K562 (cell line): ENCODE measurements around the gene IL24. TPM values are rescaled to one million over a fixed set of nuclear protein-coding genes. Genes with fewer than 3 reads are reported as not detected.
A peak's percentile ranks its signal among the peaks of the same experiment; 100 is the strongest.

ENCODE experiments used
- BCOR ChIP-seq: fragments of 450-650 bp; IDR thresholded peaks from 2 replicates; pipeline ENCODE4 v1.6.1; 2016
- CBX3 ChIP-seq, 2 experiments: IDR thresholded peaks; 1 replicate in 1 of 2; 2 replicates in 1 of 2; pipeline ENCODE4 v1.6.1; 2012; ENCODE audit warnings: inconsistent platforms in 2 of 2, low read length in 2 of 2, borderline replicate concordance in 1 of 2, control low read depth in 1 of 2
- CREB3 ChIP-seq: fragments of 450-650 bp; conservative IDR thresholded peaks from 2 replicates; pipeline ENCODE4 v1.6.1; 2016; ENCODE audit warnings: missing genetic modification characterization, low read depth, mild to moderate bottlenecking, missing compliant biosample characterization, moderate library complexity
- CREB5 ChIP-seq: fragments of 250-450 bp; sonication (Bioruptor Pico); IDR thresholded peaks from 2 replicates; pipeline ENCODE4 v1.5.0; 2020; ENCODE audit warnings: mild to moderate bottlenecking
- CTCFL ChIP-seq: IDR thresholded peaks from 2 replicates; pipeline ENCODE4 v1.6.1; 2011; ENCODE audit warnings: borderline replicate concordance, low read depth, mild to moderate bottlenecking, moderate library complexity, low read length; ENCODE audit not compliant: insufficient read depth, poor library complexity, severe bottlenecking
- ERF ChIP-seq: fragments of 450-650 bp; formaldehyde crosslinking; IDR thresholded peaks from 2 replicates; pipeline ENCODE4 v1.4.0; 2020; ENCODE audit warnings: mild to moderate bottlenecking, mixed read lengths
- ESRRB ChIP-seq: fragments of 250-450 bp; sonication (Bioruptor Pico); IDR thresholded peaks from 2 replicates; pipeline ENCODE4 v1.5.0; 2020; ENCODE audit warnings: mild to moderate bottlenecking, moderate library complexity, borderline replicate concordance
- ETV1 ChIP-seq: fragments of 450-650 bp; conservative IDR thresholded peaks from 2 replicates; pipeline ENCODE4 v1.6.1; 2016; ENCODE audit warnings: missing genetic modification characterization, control low read depth, low read depth, missing compliant biosample characterization
- FOXK1 ChIP-seq: sonication (generic); formaldehyde crosslinking; IDR thresholded peaks from 2 replicates; pipeline ENCODE4 v1.8.0; 2022; ENCODE audit warnings: missing genetic modification reagents, mild to moderate bottlenecking, borderline replicate concordance
- HDAC2 ChIP-seq: fragments of 450-650 bp; IDR thresholded peaks from 2 replicates; pipeline ENCODE4 v1.6.1; 2016; ENCODE audit warnings: mild to moderate bottlenecking
- JUND ChIP-seq, 2 experiments: IDR thresholded peaks; 2 replicates in 1 of 2; 3 replicates in 1 of 2; pipeline ENCODE4 v1.6.1; 2011; ENCODE audit warnings: borderline replicate concordance in 2 of 2, low read depth in 2 of 2, low read length in 2 of 2, improper control_type of control experiment in 1 of 2, missing biosample characterization in 1 of 2, missing genetic modification characterization in 1 of 2, missing genetic modification reagents in 1 of 2
- KDM1A ChIP-seq, 2 experiments: fragments of 450-650 bp; IDR thresholded peaks; 2 replicates each; pipeline ENCODE4 v1.6.1; 2016; ENCODE audit warnings: mild to moderate bottlenecking in 2 of 2
- MITF ChIP-seq: IDR thresholded peaks from 2 replicates; pipeline ENCODE4 v1.6.1; 2014; ENCODE audit warnings: antibody characterized with exemption
- POLR2B ChIP-seq: fragments of 450-650 bp; IDR thresholded peaks from 2 replicates; pipeline ENCODE4 v1.6.1; 2018; ENCODE audit warnings: low read depth; ENCODE audit not compliant: partially characterized antibody
- PTBP1 ChIP-seq: fragments of 200-400 bp; formaldehyde crosslinking; IDR thresholded peaks from 2 replicates; pipeline ENCODE4 v1.6.1; 2017; ENCODE audit warnings: low read depth, low read length
- RCOR1 ChIP-seq, 2 experiments: IDR thresholded peaks; 2 replicates each; pipeline ENCODE4 v1.6.1; 2012; ENCODE audit warnings: low read depth in 2 of 2, low read length in 2 of 2, borderline replicate concordance in 1 of 2, improper control_type of control experiment in 1 of 2
- SNIP1 ChIP-seq: fragments of 450-650 bp; IDR thresholded peaks from 2 replicates; pipeline ENCODE4 v1.7.1; 2017; ENCODE audit warnings: low read depth, mild to moderate bottlenecking
- TEAD2 ChIP-seq: fragments of 450-650 bp; IDR thresholded peaks from 2 replicates; pipeline ENCODE4 v1.6.1; 2016; ENCODE audit warnings: missing genetic modification characterization, control low read depth, missing compliant biosample characterization
- ZBTB5 ChIP-seq: fragments of 450-650 bp; IDR thresholded peaks from 2 replicates; pipeline ENCODE4 v1.6.1; 2017; ENCODE audit warnings: antibody characterized with exemption
- polyA plus RNA-seq, 8 experiments: library from polyadenylated mRNA; depleted of rRNA in 4 of 8; stranded (reverse) in 5 of 8; unstranded in 3 of 8; fragments of >200 nt; fragmentation: Nextera tagmentation in 2 of 8; fragmentation: Illumina TruSeq in 1 of 8; extraction: Ambion mirVana in 2 of 8; extraction: Trizol in 1 of 8; gene quantifications; 2 replicates each; pipeline versions ENCODE4 v1.2.1 to v1.2.3, GENCODE V29; 2011 to 2014; ENCODE audit warnings: inconsistent platforms in 1 of 8, missing spikeins in 1 of 8
- total RNA-seq, 7 experiments: library from RNA; depleted of rRNA in 6 of 7; stranded (reverse); fragments of >200 nt in 6 of 7; fragmentation: Illumina TruSeq in 2 of 7; extraction: Trizol in 2 of 7; gene quantifications; 2 replicates each; pipeline versions ENCODE4 v1.2.1 to v1.2.3, GENCODE V29; 2011 to 2021; ENCODE audit warnings: low replicate concordance in 1 of 7

IL24 gene
- total and polyA plus RNA-seq, 9 of the 15 experiments (the other 6 are each of a cell fraction or from before 2014, with no cell fraction given), result 0.04 to 0.19 TPM; not detected in 7

GRCh38 chr1:206953126-206953525 is 55.9 kb downstream of the IL24 start (continued):
- TF ChIP-seq ZBTB5, result no peak
- no peak for TF ChIP-seq CREB3
- TF ChIP-seq POLR2B, result no peak
- TF ChIP-seq MITF, result no peak
- TF ChIP-seq BCOR, result peak; percentile 97
- no peak for TF ChIP-seq SNIP1
- TF ChIP-seq TEAD2 (tag), result no peak
- TF ChIP-seq ERF, result no peak
- TF ChIP-seq HDAC2, result peak; percentile 82; the same call in 1 of the 2 replicates
- TF ChIP-seq KDM1A (IDR thresholded peaks at IDR 0.05), result peak; percentile 79 to 82
- TF ChIP-seq JUND (IDR thresholded peaks at IDR 0.05; ENCODE audit: borderline replicate concordance, low read depth, low read length), result no peak
- no peak for TF ChIP-seq JUND (tag; IDR thresholded peaks at IDR 0.05; ENCODE audit: borderline replicate concordance, low read depth, low read length)
- TF ChIP-seq CTCFL, result no peak
- 0 out of 2 replicates have a peak, but pooled peaks have one; percentile 57 for TF ChIP-seq PTBP1
- no peak for TF ChIP-seq ETV1 (tag)
- no peak for TF ChIP-seq CREB5 (CRISPR knock-in tag)
- TF ChIP-seq RCOR1 (IDR thresholded peaks at IDR 0.05; ENCODE audit: borderline replicate concordance in 1 of 2, low read depth in 2 of 2, low read length in 2 of 2), result peak in 1 of 2 experiments; percentile 77; a peak in 3 of 4 replicates
- no peak for TF ChIP-seq FOXK1 (CRISPR knock-in tag)
- TF ChIP-seq CBX3 (IDR thresholded peaks at IDR 0.05; ENCODE audit: borderline replicate concordance in 1 of 2, low read length in 2 of 2), result peak in 1 of 2 experiments; percentile 36; a peak in 1 of 3 replicates
- no peak for TF ChIP-seq ESRRB
